K562 treated with DMSO at 1 percent for 12 hours (cell line): ENCODE results near the gene SLC50A1. TPM values are rescaled to one million over a fixed set of nuclear protein-coding genes. Genes with fewer than 3 reads are reported as not detected.

Experiments used
- total RNA-seq: library from RNA; unstranded; fragments of 300-600 nt; gene quantifications from 2 replicates; pipeline ENCODE4 v1.2.3, GENCODE V29; 2022; ENCODE audit not compliant: insufficient read depth

Gene SLC50A1
- total RNA-seq = 106 and 112 TPM in 2 replicates

GRCh38 chr1:155135415-155136028 is at the start of gene SLC50A1:
Gene SLC50A1 (plus strand): TSS chr1:155135852. CDS start chr1:155135912, 60 bp downstream.

GRCh38 chr1:155127105-155127966 is 8.3 kb upstream of the SLC50A1 start, which contains the start of gene EFNA1:
Gene EFNA1 (plus strand): TSS chr1:155127876. CDS start chr1:155127978, 102 bp downstream.

GRCh38 chr1:155139895-155140629 is 4.4 kb downstream of the SLC50A1 start, which contains the start of gene DPM3:
Gene DPM3 (minus strand): TSS chr1:155140531. CDS start chr1:155140240, 291 bp downstream.

GRCh38 chr1:155172732-155173477 is 37.3 kb downstream of the SLC50A1 start, which contains the start of gene KRTCAP2:
Gene KRTCAP2 (minus strand): TSS chr1:155173304. CDS start chr1:155173224, 80 bp downstream.

GRCh38 chr1:155173478-155174323 is 38.0 kb downstream of the SLC50A1 start, which contains the start of gene TRIM46:
Gene TRIM46 (plus strand): TSS chr1:155173849. CDS start chr1:155173967, 118 bp downstream.

Other genes with a start within 250 kb of the SLC50A1 start
- gene PMVK, start 199.1 kb upstream of the SLC50A1 start, total RNA-seq = 12.9 and 20.3 TPM in 2 replicates
- 15.6 and 22.5 TPM in 2 replicates for gene PBXIP1, start 179.8 kb upstream of the SLC50A1 start, total RNA-seq
- 29.6 and 51.5 TPM in 2 replicates for gene PYGO2, start 174.1 kb upstream of the SLC50A1 start, total RNA-seq
- gene SHC1, start 165.1 kb upstream of the SLC50A1 start, total RNA-seq = 26.5 and 56.6 TPM in 2 replicates
- 450 and 472 TPM in 2 replicates for gene CKS1B, start 161.2 kb upstream of the SLC50A1 start, total RNA-seq
- 39.5 and 45.7 TPM in 2 replicates for gene FLAD1, start 152.5 kb upstream of the SLC50A1 start, total RNA-seq
- gene LENEP, start 142.3 kb upstream of the SLC50A1 start, total RNA-seq = not detected in 2 replicates
- 31.1 and 37.0 TPM in 2 replicates for gene ZBTB7B, start 133.1 kb upstream of the SLC50A1 start, total RNA-seq
- gene DCST2, start 102.1 kb upstream of the SLC50A1 start, total RNA-seq = 0.99 and 2.2 TPM in 2 replicates
- gene DCST1, start 102.0 kb upstream of the SLC50A1 start, total RNA-seq = not detected in 2 replicates
- 44.7 and 44.9 TPM in 2 replicates for gene ADAM15, start 84.5 kb upstream of the SLC50A1 start, total RNA-seq
- gene EFNA4, start 72.1 kb upstream of the SLC50A1 start, total RNA-seq = 11.9 and 16.0 TPM in 2 replicates
- gene EFNA3, start 57.0 kb upstream of the SLC50A1 start, total RNA-seq = 5.3 and 6.7 TPM in 2 replicates
- gene EFNA1, start 8.0 kb upstream of the SLC50A1 start, total RNA-seq = 3.9 and 5.4 TPM in 2 replicates
- gene DPM3, start 4.7 kb downstream of the SLC50A1 start, total RNA-seq = 98.9 and 177 TPM in 2 replicates
- gene KRTCAP2, start 37.5 kb downstream of the SLC50A1 start, total RNA-seq = 303 and 367 TPM in 2 replicates
- gene TRIM46, start 38.0 kb downstream of the SLC50A1 start, total RNA-seq = 0.26 TPM in 1 of 2 replicates, not detected in the other
- gene THBS3, start 72.0 kb downstream of the SLC50A1 start, total RNA-seq = 3.1 and 3.3 TPM in 2 replicates
- 61.9 and 73.8 TPM in 2 replicates for gene MTX1, start 72.8 kb downstream of the SLC50A1 start, total RNA-seq
- gene ENTREP3, start 119.6 kb downstream of the SLC50A1 start, total RNA-seq = 19.8 and 37.2 TPM in 2 replicates
- gene SCAMP3, start 126.5 kb downstream of the SLC50A1 start, total RNA-seq = 109 and 129 TPM in 2 replicates
- gene CLK2, start 137.7 kb downstream of the SLC50A1 start, total RNA-seq = 21.7 and 62.2 TPM in 2 replicates
- 2.8 and 5.7 TPM in 2 replicates for gene HCN3, start 141.6 kb downstream of the SLC50A1 start, total RNA-seq
- 15.7 and 16.2 TPM in 2 replicates for gene PKLR, start 165.6 kb downstream of the SLC50A1 start, total RNA-seq
- 206 and 210 TPM in 2 replicates for gene FDPS, start 173.0 kb downstream of the SLC50A1 start, total RNA-seq
- gene RUSC1, start 185.0 kb downstream of the SLC50A1 start, total RNA-seq = 46.8 and 76.3 TPM in 2 replicates